ENCODE measurements around the gene SECTM1.

DNA sequence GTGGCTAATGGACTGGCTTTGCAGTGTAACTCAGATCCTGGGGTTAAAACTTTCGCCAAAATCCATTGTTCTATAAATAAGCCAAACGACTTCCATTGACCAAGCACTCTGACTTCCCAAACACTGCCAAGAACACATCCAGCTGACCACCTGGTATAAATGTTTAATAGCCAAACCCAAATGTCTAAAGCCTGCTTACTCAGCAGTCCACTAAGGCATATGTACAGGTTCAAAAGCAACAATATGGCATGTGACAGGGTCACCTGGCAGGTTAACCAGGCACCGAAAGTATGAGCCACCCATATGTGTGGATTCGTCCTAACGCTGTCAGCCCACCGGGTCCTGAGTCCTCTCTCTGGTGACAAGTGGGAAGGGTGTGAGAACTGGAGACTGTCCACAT lies 62.2 kb downstream of the SECTM1 start:
- TF ChIP-seq RARB (CRISPR knock-in tag; IDR thresholded peaks at IDR 0.05) = no peak
- TF ChIP-seq, protein P1, sequence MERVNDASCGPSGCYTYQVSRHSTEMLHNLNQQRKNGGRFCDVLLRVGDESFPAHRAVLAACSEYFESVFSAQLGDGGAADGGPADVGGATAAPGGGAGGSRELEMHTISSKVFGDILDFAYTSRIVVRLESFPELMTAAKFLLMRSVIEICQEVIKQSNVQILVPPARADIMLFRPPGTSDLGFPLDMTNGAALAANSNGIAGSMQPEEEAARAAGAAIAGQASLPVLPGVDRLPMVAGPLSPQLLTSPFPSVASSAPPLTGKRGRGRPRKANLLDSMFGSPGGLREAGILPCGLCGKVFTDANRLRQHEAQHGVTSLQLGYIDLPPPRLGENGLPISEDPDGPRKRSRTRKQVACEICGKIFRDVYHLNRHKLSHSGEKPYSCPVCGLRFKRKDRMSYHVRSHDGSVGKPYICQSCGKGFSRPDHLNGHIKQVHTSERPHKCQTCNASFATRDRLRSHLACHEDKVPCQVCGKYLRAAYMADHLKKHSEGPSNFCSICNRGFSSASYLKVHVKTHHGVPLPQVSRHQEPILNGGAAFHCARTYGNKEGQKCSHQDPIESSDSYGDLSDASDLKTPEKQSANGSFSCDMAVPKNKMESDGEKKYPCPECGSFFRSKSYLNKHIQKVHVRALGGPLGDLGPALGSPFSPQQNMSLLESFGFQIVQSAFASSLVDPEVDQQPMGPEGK (CRISPR knock-in tag; IDR thresholded peaks at IDR 0.05; ENCODE audit: borderline replicate concordance) = no peak
- TF ChIP-seq CREB5 (CRISPR knock-in tag; IDR thresholded peaks at IDR 0.05; ENCODE audit: low read depth) = no peak
